ENCODE measurements around the gene UHRF1.
"Not testable (repeated sequence)": the region's sequence is repeated elsewhere in the genome, so short reads cannot be mapped to it uniquely, and the experiment has no call there.

Gene UHRF1

GRCh38 chr19:4951656-4952055 lies 42.4 kb downstream of the UHRF1 start:
- H3K4me1 ChIP-seq (ENCODE audit: control insufficient read depth, insufficient read depth, low read length): no peaks in the 10 kb centered on the region
- H3K9me3 ChIP-seq (ENCODE audit: control insufficient read depth, low read length): no peaks in the 10 kb centered on the region
- no peaks in the 10 kb centered on the region for H3K36me3 ChIP-seq (ENCODE audit: control insufficient read depth, insufficient read depth, low read length)
- H3K4me3 ChIP-seq (ENCODE audit: low read length): no peak overlapping the region
- no peaks in the 10 kb centered on the region for H3K27me3 ChIP-seq (ENCODE audit: control insufficient read depth, insufficient read depth, low read length)
- H3K9ac ChIP-seq (ENCODE audit: low read length): no peak overlapping the region

GRCh38 chr19:4952945-4953344 lies 43.6 kb downstream of the UHRF1 start:
- no peaks in the 10 kb centered on the region for H3K4me1 ChIP-seq (ENCODE audit: control insufficient read depth, insufficient read depth, low read length)
- no peaks in the 10 kb centered on the region for H3K36me3 ChIP-seq (ENCODE audit: control insufficient read depth, insufficient read depth, low read length)
- no peak overlapping the region for H3K4me3 ChIP-seq (ENCODE audit: low read length)
- no peak overlapping the region for H3K9ac ChIP-seq (ENCODE audit: low read length)
- H3K27me3 ChIP-seq (ENCODE audit: control insufficient read depth, insufficient read depth, low read length): no peaks in the 10 kb centered on the region
- no peaks in the 10 kb centered on the region for H3K9me3 ChIP-seq (ENCODE audit: control insufficient read depth, low read length)

- H3K9me3 ChIP-seq (ENCODE audit: control insufficient read depth, low read length); H3K36me3 ChIP-seq (ENCODE audit: control insufficient read depth, insufficient read depth, low read length); H3K4me3 ChIP-seq (ENCODE audit: low read length); H3K4me1 ChIP-seq (ENCODE audit: control insufficient read depth, insufficient read depth, low read length); H3K9ac ChIP-seq (ENCODE audit: low read length); H3K27me3 ChIP-seq (ENCODE audit: control insufficient read depth, insufficient read depth, low read length): not testable (repeated sequence)
These were observed 45.2 kb downstream of the UHRF1 start for GRCh38 chr19:4954320-4955149.

GRCh38 chr19:4955274-4955673 lies 46.0 kb downstream of the UHRF1 start:
- no peaks in the 10 kb centered on the region for H3K36me3 ChIP-seq (ENCODE audit: control insufficient read depth, insufficient read depth, low read length)

GRCh38 chr19:4957981-4958380 lies 48.7 kb downstream of the UHRF1 start:
- Histone ChIP-seq H3K4me3 (ENCODE audit: low read length) (no peak overlapping the region), H3K9ac (ENCODE audit: low read length) (no peak overlapping the region), H3K36me3 (ENCODE audit: control insufficient read depth, insufficient read depth, low read length) (no peaks in the 10 kb centered on the region), H3K4me1 (ENCODE audit: control insufficient read depth, insufficient read depth, low read length) (no peaks in the 10 kb centered on the region), H3K9me3 (ENCODE audit: control insufficient read depth, low read length) (no peaks in the 10 kb centered on the region), H3K27me3 (ENCODE audit: control insufficient read depth, insufficient read depth, low read length) (no peaks in the 10 kb centered on the region)

More at GRCh38 chr19:4955274-4955673, 46.0 kb downstream of the UHRF1 start:
- Histone ChIP-seq H3K4me3 (ENCODE audit: low read length) (no peak overlapping the region), H3K9ac (ENCODE audit: low read length) (no peak overlapping the region), H3K4me1 (ENCODE audit: control insufficient read depth, insufficient read depth, low read length) (no peaks in the 10 kb centered on the region), H3K9me3 (ENCODE audit: control insufficient read depth, low read length) (no peaks in the 10 kb centered on the region), H3K27me3 (ENCODE audit: control insufficient read depth, insufficient read depth, low read length) (no peaks in the 10 kb centered on the region)

GRCh38 chr19:4962085-4962619 lies 52.9 kb downstream of the UHRF1 start:
- no peaks in the 10 kb centered on the region for H3K9me3 ChIP-seq (ENCODE audit: control insufficient read depth, low read length)
- no peaks in the 10 kb centered on the region for H3K4me1 ChIP-seq (ENCODE audit: control insufficient read depth, insufficient read depth, low read length)
- no peaks in the 10 kb centered on the region for H3K36me3 ChIP-seq (ENCODE audit: control insufficient read depth, insufficient read depth, low read length)
- no peak overlapping the region for H3K9ac ChIP-seq (ENCODE audit: low read length)
- H3K27me3 ChIP-seq (ENCODE audit: control insufficient read depth, insufficient read depth, low read length): no peaks in the 10 kb centered on the region
- no peak overlapping the region for H3K4me3 ChIP-seq (ENCODE audit: low read length)

- H3K36me3 ChIP-seq (ENCODE audit: control insufficient read depth, insufficient read depth, low read length): no peaks in the 10 kb centered on the region
- no peaks in the 10 kb centered on the region for H3K27me3 ChIP-seq (ENCODE audit: control insufficient read depth, insufficient read depth, low read length)
- H3K9me3 ChIP-seq (ENCODE audit: control insufficient read depth, low read length): no peaks in the 10 kb centered on the region
- H3K4me1 ChIP-seq (ENCODE audit: control insufficient read depth, insufficient read depth, low read length): peaks cover 7% of the 10 kb centered on the region
- H3K9ac ChIP-seq (ENCODE audit: low read length): no peak overlapping the region
- no peak overlapping the region for H3K4me3 ChIP-seq (ENCODE audit: low read length)
These were observed 55.8 kb downstream of the UHRF1 start for GRCh38 chr19:4965061-4965460.

- Histone ChIP-seq H3K27me3 (ENCODE audit: control insufficient read depth, insufficient read depth, low read length) (no peaks in the 10 kb centered on the region), H3K36me3 (ENCODE audit: control insufficient read depth, insufficient read depth, low read length) (no peaks in the 10 kb centered on the region), H3K9me3 (ENCODE audit: control insufficient read depth, low read length) (no peaks in the 10 kb centered on the region), H3K9ac (ENCODE audit: low read length) (no peak overlapping the region), H3K4me3 (ENCODE audit: low read length) (no peak overlapping the region), H3K4me1 (ENCODE audit: control insufficient read depth, insufficient read depth, low read length) (peaks cover 22% of the 10 kb centered on the region)
These were observed 57.3 kb downstream of the UHRF1 start for GRCh38 chr19:4966591-4966990.

GRCh38 chr19:4967738-4968461 lies 58.6 kb downstream of the UHRF1 start:
- Histone ChIP-seq H3K4me1 (ENCODE audit: control insufficient read depth, insufficient read depth, low read length) (peaks cover 35% of the 10 kb centered on the region), H3K36me3 (ENCODE audit: control insufficient read depth, insufficient read depth, low read length) (no peaks in the 10 kb centered on the region), H3K9ac (ENCODE audit: low read length) (no peak overlapping the region), H3K9me3 (ENCODE audit: control insufficient read depth, low read length) (no peaks in the 10 kb centered on the region), H3K27me3 (ENCODE audit: control insufficient read depth, insufficient read depth, low read length) (no peaks in the 10 kb centered on the region), H3K4me3 (ENCODE audit: low read length) (no peak overlapping the region)

- H3K4me3 ChIP-seq (ENCODE audit: low read length): peak within 1 kb of the TSS; percentile 77
- H3K9ac ChIP-seq (ENCODE audit: low read length): peak within 1 kb of the TSS; percentile 76
- no peaks in the 10 kb centered on the region for H3K36me3 ChIP-seq (ENCODE audit: control insufficient read depth, insufficient read depth, low read length)
- no peaks in the 10 kb centered on the region for H3K27me3 ChIP-seq (ENCODE audit: control insufficient read depth, insufficient read depth, low read length)
- no peaks in the 10 kb centered on the region for H3K9me3 ChIP-seq (ENCODE audit: control insufficient read depth, low read length)
- H3K4me1 ChIP-seq (ENCODE audit: control insufficient read depth, insufficient read depth, low read length): peaks cover 37% of the 10 kb centered on the region
These were observed 59.4 kb downstream of the UHRF1 start, which contains the start of gene KDM4B for GRCh38 chr19:4968462-4969291. KDM4B (plus strand) TSS chr19:4969113; CDS start chr19:5032891, 63,778 bp downstream.

GRCh38 chr19:4969292-4969771 lies 60.0 kb downstream of the UHRF1 start:
- Histone ChIP-seq H3K4me1 (ENCODE audit: control insufficient read depth, insufficient read depth, low read length) (peaks cover 37% of the 10 kb centered on the region), H3K27me3 (ENCODE audit: control insufficient read depth, insufficient read depth, low read length) (no peaks in the 10 kb centered on the region), H3K4me3 (ENCODE audit: low read length) (peak overlapping the region; percentile 77), H3K36me3 (ENCODE audit: control insufficient read depth, insufficient read depth, low read length) (no peaks in the 10 kb centered on the region), H3K9me3 (ENCODE audit: control insufficient read depth, low read length) (no peaks in the 10 kb centered on the region), H3K9ac (ENCODE audit: low read length) (peak overlapping the region; percentile 76)

Data from mucosa of stomach (tissue), 1 donor.